HG02852 (cell line): ENCODE data around the gene CCL14.
"Not testable (repeated sequence)": the region's sequence is repeated elsewhere in the genome, so short reads cannot be mapped to it uniquely, and the experiment has no call there.

Experiments
- ATAC-seq: cut with Tn5 transposase; IDR thresholded peaks from one replicate; pipeline ENCODE4 v1.9.1; 2021; ENCODE audit warnings: mild to moderate bottlenecking, moderate library complexity; ENCODE audit not compliant: unreplicated experiment

Gene CCL14

DNA sequence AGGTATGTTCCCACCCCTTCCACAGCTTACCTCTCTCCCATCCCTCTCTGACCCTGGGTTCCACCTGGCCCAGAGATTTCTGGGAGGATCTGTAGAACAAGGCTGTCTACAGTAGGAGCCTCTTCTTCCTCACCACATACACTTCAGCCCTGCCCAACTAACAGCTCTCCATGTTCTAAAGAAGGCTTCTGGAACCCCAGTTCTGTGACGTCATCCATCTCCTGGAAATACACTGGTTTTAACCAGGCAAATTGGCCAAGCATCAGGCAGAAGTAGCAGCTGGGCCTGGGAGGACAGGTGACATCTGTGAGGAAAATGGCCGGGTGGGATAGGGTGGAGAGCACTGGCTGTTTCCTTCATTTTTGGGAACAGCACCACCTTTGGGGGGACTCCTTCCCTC is 43.0 kb downstream of the CCL14 start, which contains the start of gene LYZL6:
TSS of gene LYZL6 (minus strand) at position 177 of the 400 bp plus-strand sequence. CDS start 4,357 bp downstream, outside the sequence.
- no peak for ATAC-seq

DNA sequence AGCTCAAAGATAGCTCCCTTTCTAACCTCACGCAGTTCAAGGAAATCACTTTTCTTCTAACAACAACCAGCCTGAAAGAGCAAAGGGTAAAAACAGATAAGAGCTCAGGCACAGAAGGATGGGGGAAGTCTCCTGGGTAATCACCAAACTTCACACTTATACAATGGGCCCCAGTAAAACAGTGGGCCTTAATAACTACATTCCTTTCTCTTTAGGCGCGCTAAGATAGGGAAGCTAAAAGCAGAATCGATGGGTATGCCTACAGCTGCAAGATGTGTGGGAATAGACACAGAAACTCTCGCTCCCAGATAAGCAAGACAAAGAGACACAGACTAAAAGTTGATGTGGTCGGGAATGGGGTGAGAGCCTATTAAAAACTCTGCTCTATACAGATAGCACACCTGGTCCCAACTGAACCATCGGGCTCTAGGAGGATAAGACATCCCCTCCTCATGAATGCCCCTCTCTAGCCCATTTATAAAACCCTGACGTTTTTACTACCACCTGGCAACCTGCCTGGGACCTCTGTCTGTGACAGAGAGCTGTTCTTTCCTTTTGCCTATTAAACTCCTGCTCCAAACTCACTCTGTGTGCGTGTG is 43.8 kb downstream of the CCL14 start:
- ATAC-seq = no peak

DNA sequence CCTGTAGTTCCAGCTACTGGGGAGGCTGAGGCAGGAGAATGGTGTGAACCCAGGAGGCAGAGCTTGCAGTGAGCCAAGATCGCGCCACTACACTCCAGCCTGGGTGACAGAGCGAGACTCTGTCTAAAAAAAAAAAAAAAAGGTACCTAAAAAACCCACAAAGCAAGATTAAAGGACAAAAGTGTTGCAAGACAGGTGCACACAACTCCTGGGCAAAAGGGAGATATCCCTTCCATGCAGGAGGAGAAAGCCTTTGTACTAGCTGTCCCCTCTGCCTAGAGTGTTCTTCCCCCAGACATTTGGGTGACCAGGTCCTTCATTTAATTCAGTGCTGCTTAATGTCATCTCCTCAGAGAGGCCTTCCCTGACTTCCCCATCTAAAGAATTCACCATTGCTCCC is 48.0 kb downstream of the CCL14 start:
- not testable (repeated sequence) for ATAC-seq

DNA sequence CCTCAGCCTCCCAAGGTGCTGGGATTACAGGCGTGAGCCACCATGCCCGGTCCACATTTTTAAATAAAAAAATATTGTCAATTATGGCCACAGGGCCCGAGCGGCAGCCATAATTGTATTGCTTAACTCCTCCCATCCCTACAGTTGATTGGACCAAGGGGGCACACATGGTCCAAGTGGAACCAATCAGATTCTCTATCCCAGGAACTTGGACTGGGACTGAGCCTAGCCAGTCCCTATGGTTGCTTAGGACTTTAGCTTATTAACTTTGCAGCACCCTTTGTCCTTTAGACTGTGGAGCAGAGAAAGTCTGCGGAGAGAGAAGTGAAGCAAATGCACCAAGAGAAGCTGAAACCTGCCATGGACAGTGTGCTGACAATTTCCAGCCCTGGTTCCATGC is 50.5 kb downstream of the CCL14 start:
- ATAC-seq = no peak

DNA sequence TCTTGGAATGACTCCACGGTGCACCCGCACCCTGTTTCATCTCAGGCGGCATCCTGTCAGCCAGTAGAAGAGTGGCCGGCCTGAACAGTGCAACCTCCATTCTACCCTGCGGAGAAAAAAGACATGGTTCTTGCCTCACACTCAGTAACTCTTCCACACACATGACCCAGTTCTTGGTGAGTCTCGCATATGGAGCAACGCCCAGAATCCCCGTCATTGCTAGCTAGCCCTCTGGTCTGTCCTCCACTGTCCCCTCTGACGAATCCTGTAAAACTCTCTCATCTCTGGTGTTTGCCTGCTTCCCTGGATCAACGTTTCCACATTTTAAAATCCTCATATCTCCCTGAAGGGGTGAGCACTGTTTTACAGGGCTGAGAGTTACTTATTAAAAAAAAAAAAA is 51.8 kb downstream of the CCL14 start:
- no peak for ATAC-seq
